Erythroblast (primary cell): Measurements from ENCODE around the gene SPEM3.
"Not testable (repeated sequence)": the region's sequence is repeated elsewhere in the genome, so short reads cannot be mapped to it uniquely, and the experiment has no call there.

Experiments used
- GATA1 ChIP-seq: IDR thresholded peaks from 2 replicates; pipeline ENCODE4 v1.6.1; 2011; ENCODE audit warnings: low read depth, mild to moderate bottlenecking, control low read depth, low read length, moderate library complexity
- POLR2A ChIP-seq: IDR thresholded peaks from 2 replicates; pipeline ENCODE4 v1.6.1; 2011; ENCODE audit warnings: mild to moderate bottlenecking, low read length

DNA sequence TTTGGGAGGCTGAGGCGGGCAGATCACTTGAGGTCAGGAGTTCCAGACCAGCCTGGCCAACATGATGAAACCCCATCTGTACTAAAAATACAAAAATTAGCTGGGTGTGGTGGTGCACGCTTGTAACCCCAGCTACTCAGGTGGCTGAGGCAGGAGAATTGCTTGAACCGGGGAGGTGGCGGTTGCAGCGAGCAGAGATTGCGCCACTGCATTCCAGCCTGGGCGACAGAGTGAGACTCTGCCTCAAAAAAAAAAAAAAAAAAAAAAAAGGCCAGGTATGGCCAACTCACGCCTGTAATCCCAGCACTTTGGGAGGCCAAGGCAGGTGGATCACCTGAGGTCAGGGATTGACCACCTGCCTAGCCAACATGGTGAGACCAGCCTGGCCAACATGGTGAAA lies 46.1 kb downstream of the SPEM3 start:
- not testable (repeated sequence) for TF ChIP-seq POLR2A, GATA1
